GM21390 (cell line): ENCODE results near the gene SLC22A31.
"Not testable (repeated sequence)": the region's sequence is repeated elsewhere in the genome, so short reads cannot be mapped to it uniquely, and the experiment has no call there.

Source experiments
- ATAC-seq: cut with Tn5 transposase; IDR thresholded peaks from one replicate; pipeline ENCODE4 v1.9.1; 2021; ENCODE audit not compliant: unreplicated experiment

The SLC22A31 gene

GRCh38 chr16:89166696-89167424 is 33.5 kb downstream of the SLC22A31 start:
- no peak for ATAC-seq

- ATAC-seq: not testable (repeated sequence)
Observed at GRCh38 chr16:89165681-89165979, 34.7 kb downstream of the SLC22A31 start.

GRCh38 chr16:89164847-89165680 is 35.3 kb downstream of the SLC22A31 start:
- no peak for ATAC-seq

DNA sequence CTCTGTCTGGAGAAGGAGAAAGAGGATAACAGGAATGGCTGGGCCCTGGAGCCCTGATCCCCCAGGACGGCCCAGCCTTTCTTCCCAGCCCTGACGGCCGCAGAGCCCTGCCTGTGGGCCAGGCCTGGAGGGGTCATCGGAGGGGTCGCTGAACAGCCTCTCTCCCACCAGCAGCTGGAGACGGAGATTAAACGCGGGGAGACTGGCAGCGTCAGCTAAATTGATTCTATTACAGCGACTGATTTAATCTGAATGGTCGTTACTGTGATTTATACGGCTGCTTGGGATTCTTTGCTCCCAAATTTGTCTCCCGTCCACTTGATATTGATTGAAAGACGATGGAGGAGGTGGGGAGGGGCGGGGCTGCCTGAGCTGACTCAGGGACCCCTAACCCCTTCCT is 35.9 kb downstream of the SLC22A31 start:
- no peak for ATAC-seq

DNA sequence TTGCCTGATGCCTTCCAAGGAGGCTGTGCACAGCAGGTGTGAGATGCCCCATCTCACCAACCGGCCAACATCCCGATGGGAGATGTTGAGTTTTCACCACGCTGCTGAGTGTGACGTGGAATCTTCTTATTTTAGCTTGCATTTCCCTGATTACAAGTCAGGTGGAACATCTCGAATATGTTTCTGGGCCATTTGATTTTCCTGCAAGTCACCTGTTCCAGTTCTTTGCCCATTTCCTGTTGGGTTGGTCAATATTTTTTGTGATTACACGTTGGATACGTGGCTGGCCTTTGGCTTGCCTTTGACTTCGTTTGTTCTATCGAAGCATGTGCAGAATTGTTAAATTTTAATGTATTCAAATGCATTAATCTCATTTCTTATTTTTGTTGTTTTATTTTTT is 37.0 kb downstream of the SLC22A31 start:
- ATAC-seq: no peak

DNA sequence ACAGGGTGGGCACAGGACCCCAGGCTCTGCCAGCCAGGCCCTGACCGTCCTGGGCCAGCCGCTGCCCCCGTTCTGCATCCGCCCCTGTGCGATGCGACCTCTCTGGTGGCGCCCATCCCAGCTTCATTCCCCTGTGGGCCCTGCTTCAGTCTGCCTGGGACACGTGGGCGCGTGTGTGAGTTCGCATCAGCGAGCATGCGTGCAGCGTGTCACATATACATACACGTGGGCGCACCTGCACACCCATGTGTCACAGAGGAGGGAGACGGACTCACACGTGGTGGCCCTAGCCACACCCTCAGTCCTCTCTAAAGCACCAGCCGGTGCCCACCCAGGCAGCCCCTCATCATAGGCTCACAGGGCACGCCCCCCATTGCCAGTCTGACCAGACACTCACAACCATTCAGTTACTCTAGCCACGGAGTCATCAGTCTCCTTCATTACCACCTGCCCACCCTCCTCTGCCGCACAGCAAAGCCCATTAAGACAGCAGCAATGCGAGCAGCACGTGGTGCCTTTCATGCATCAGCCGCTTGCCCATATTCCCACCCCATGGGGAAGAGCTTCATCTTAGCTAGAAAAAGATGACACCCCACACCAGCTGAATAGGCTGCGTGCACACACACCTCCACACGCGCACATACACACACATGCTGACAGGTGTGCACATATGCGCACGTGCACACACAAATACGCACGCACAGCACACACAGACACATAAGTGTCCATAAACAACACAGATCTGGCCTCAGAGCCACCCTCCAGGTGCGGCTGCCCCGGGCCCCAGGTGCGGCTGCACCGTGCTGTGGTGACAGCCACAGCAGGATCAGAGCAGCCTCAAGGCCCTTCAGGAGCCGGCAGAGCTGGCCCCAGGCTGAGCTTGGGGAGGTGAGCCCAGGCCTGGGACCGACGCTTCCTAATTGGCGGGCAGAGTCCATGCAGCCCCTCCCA is 38.3 kb downstream of the SLC22A31 start:
- ATAC-seq: no peak

DNA sequence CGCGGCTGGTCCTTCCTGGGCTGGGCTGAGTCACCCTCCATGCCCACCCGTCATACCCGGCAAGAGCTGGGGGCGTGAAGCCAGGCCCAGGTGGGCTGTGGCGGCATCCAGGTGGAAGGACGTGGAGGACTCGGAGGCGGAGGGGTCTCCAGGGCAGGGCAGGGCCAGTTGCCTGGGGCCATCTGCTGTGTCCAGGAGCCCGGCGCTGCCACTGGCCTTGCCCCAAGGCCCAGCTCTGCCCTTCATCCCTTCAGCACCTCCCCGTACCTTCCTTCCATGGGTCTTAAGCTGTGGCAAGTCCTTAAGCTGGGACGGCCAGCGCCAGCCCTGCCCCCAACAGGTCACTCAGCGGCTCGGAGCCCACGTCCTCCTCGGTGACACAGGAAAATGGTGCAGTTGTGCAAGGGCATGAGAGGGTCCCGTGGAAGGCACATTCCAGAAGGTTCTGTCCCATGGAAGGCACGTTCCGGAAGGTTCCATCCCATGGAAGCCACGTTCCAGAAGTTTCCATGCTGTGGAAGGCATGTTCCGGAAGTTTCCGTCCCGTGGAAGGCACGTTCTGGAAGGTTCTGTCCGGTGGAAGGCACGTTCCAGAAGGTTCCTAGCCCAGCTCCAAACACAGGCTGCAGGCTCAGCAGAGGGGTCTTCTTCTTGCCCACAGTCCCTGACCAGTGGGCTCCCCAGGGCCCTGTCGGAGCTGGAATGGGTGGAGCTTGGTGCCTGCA is 39.2 kb downstream of the SLC22A31 start:
- no peak for ATAC-seq

- ATAC-seq: no peak
Observed at GRCh38 chr16:89159850-89160354, 40.4 kb downstream of the SLC22A31 start.

GRCh38 chr16:89159066-89159849 is 41.1 kb downstream of the SLC22A31 start:
- no peak for ATAC-seq

- no peak for ATAC-seq
Observed at GRCh38 chr16:89157778-89158177, 42.6 kb downstream of the SLC22A31 start.

- ATAC-seq: no peak
Observed at GRCh38 chr16:89156740-89157645, 43.3 kb downstream of the SLC22A31 start.

DNA sequence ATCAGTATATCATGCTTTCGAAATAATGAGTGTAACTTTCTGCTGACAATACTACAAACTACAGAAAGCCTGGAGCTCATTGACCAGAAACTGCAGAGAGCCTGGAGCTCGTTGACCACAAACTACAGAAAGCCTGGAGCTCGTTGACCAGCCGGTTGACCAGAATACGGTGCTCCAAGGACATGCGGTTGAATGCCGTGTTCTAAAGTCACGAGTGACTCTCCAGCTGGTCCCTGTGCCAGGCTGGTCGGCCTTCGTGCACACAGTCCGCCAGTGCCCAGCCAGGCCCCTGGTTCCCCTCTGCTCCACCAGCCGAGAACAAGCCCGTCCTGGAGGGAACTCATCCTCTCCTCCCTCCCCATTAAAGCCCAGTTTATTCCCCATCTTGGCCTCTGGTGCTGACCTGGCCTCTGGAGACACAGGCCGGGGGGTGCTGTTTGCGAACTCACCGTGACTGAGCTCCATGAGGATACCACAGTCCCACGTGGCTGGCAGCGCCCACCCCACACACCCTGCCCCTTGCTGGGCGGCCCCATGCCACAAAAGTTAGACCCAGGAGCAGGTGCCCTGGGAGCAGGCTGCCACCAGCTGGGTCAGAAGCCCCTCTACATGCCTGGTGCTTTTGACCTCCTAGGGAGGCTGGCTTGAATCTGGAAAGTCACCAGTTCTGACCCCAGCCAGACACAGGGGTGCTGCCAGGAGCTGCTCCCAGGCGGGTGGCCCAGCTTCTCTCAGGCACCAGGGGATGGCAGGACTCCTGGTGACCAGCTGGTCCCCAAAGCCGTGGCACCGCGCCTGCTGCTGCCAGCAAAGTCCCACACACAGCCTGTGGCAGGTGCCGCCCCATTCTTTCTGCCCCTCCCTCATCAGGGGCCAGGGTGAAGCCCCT is 44.2 kb downstream of the SLC22A31 start:
- no peak for ATAC-seq

DNA sequence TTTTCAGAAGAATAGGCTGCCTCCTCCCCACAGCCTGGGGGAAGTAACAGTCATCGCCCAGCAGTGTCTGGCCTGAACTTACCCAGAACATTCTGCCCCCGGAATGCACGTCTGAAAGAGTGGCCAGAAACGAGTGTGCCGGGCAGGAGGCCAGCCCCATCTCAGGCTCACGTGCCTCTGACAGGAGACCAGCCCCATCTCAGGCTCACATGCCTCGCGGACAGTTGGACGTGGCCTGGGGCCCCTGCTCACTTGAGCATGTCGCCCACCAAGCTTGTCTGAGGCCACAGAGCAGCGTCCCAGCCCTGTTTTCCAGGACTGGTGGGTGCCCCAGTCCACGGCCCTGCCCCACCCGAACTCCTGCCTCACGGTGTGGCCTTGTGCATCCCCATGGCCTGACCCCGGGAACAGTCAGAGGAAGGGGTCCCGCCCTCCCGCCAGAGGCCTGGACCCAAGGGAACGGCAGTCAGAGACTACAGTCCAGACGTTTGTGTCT is 45.1 kb downstream of the SLC22A31 start:
- no peak for ATAC-seq

DNA sequence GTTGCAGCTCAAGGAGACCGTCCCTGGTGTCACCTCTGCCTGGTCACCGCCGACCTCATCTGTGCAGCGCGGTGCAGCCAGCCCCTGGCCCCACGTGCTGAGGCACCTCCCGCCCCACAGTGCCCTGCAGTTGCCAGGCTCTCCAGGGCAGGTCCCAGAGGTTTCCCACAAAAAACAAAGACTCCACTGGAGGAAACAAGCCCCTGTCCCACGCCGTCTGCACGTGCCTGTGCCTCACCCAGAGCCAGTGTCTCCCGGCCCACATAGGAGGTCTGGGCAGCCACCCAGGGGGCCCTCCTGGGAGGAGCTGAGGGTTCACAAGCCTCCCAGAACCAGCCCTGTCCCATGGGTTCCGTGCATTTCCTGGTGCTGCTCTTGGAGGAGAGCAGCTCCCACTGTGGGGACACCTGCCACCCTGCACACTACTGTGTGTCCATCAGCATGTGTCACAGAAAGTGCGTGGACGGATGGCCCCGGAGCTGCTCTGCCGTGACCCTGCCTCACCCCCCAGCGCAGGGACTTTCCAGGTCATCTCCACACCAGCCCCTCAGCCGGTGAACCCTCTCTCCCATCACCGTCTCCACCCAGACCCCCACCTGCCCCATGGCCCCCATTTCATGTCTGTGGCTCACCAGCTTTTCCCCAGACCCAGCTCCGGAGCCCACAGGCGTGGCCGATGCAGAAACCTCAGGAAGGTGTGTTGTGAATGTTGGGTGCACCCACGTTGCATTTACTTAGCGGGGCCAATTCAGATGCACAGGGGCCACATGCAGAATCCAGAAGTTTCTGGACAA is 45.8 kb downstream of the SLC22A31 start:
- no peak for ATAC-seq

- no peak for ATAC-seq
Observed at GRCh38 chr16:89153848-89154271, 46.5 kb downstream of the SLC22A31 start.

DNA sequence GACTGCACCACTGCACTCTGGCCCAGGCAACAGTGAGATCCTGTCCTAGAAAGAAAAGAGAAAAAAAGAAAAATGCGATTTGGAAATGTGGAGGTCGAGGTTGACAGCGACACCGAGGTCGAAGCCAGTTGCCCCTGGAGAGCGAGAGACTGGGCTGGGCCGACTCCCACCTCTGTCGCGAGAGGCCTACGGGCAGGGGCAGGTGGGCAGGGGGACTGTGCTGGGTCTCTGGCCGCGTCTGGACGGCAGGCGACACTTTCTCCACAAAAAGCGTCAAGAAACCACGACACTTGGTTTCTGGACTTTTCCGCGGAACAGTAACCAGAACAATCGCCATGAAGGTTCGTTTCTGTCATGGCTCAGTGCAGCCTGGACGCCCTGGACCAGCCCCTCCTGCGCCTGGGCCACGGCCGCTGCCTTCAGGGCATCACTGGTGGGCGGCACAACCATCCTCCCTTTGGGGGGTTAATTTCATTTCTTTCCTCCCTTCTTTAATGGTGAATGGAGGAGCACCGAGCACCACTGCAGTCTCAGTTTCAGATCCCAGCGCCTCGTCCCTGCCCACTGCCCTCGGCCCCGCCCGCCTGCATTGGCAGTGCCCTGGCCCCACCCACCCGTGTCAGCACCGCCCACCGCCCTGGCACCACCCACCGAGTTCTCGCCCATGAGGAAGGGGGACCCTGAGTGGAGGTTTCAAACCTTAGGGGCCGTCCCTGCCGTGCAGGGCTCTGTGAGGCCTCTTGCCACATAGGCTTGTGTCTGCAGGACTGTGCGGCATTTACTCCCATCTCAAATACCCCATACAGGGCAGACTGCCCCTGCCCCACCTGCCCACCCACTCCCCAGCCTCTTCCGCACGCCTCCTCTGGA is 47.3 kb downstream of the SLC22A31 start:
- no peak for ATAC-seq
